Keratinocyte (primary cell): ENCODE results near the gene DNM1. TPM values are rescaled to one million over a fixed set of nuclear protein-coding genes. Genes with fewer than 3 reads are reported as not detected.
A peak's percentile ranks its signal among the peaks of the same experiment; 100 is the strongest.

ENCODE experiments used
- DNase-seq: peaks from one replicate; pipeline ENCODE4 v3.0.0-alpha.2; 2011; ENCODE audit warnings: low read depth, missing footprints, low spot score
- FAIRE-seq: peaks from 2 replicates; lab custom pipeline; 2011; peaks lifted over from hg19 to GRCh38; lab: Jason Lieb, UNC
- H2AFZ ChIP-seq: 2 replicates; pipeline ENCODE4 v1.6.0; 2012; ENCODE audit warnings: low read length, control low read depth, inconsistent platforms; ENCODE audit not compliant: control insufficient read depth
- H3K27ac ChIP-seq: 2 replicates; pipeline ENCODE4 v1.5.1; 2011; ENCODE audit warnings: low read length; ENCODE audit not compliant: control insufficient read depth, insufficient read depth
- H3K27me3 ChIP-seq: 3 replicates; pipeline ENCODE4 v1.6.0; 2011; ENCODE audit warnings: low read length; ENCODE audit not compliant: control insufficient read depth, insufficient read depth; ENCODE audit errors: extremely low read depth
- H3K36me3 ChIP-seq, 2 experiments: 2 replicates in 1 of 2; 3 replicates in 1 of 2; pipeline ENCODE4 v1.5.1; 2011; ENCODE audit warnings: low read length in 2 of 2, mild to moderate bottlenecking in 1 of 2; ENCODE audit not compliant: control insufficient read depth in 2 of 2, insufficient read depth in 2 of 2; ENCODE audit errors: extremely low read depth in 1 of 2
- H3K4me1 ChIP-seq: 3 replicates; pipeline ENCODE4 v1.5.1; 2011; ENCODE audit warnings: low read length; ENCODE audit not compliant: control insufficient read depth, insufficient read depth; ENCODE audit errors: extremely low read depth
- H3K4me2 ChIP-seq: 3 replicates; pipeline ENCODE4 v1.6.0; 2011; ENCODE audit warnings: low read depth, low read length; ENCODE audit not compliant: control insufficient read depth, insufficient read depth; ENCODE audit errors: extremely low read depth
- H3K4me3 ChIP-seq, 3 experiments: fragments of 200-600 bp in 1 of 3; sonication (generic) in 1 of 3; 2 replicates in 2 of 3; 3 replicates in 1 of 3; pipeline ENCODE4 v1.5.1; 2011 to 2016; ENCODE audit warnings: low read length in 3 of 3, mild to moderate bottlenecking in 3 of 3, control low read depth in 2 of 3, inconsistent platforms in 1 of 3, low read depth in 1 of 3, mixed read lengths in 1 of 3, mixed run types in 1 of 3, moderate library complexity in 1 of 3; ENCODE audit not compliant: control insufficient read depth in 2 of 3, insufficient read depth in 2 of 3; ENCODE audit errors: extremely low read depth in 1 of 3
- H3K79me2 ChIP-seq: 2 replicates; pipeline ENCODE4 v1.6.0; 2012; ENCODE audit warnings: low read length; ENCODE audit not compliant: control insufficient read depth, insufficient read depth
- H3K9ac ChIP-seq: 3 replicates; pipeline ENCODE4 v1.6.0; 2011; ENCODE audit warnings: low read length; ENCODE audit not compliant: control insufficient read depth, insufficient read depth; ENCODE audit errors: extremely low read depth
- H3K9me1 ChIP-seq: 3 replicates; pipeline ENCODE4 v1.6.0; 2011; ENCODE audit warnings: low read length; ENCODE audit not compliant: control insufficient read depth, insufficient read depth; ENCODE audit errors: extremely low read depth
- H3K9me3 ChIP-seq: 2 replicates; pipeline ENCODE4 v1.5.1; 2012; ENCODE audit warnings: low read depth, low read length; ENCODE audit not compliant: control insufficient read depth
- H4K20me1 ChIP-seq: 3 replicates; pipeline ENCODE4 v1.6.0; 2011; ENCODE audit warnings: low read length; ENCODE audit not compliant: control insufficient read depth, insufficient read depth; ENCODE audit errors: extremely low read depth
- EZH2 ChIP-seq: IDR thresholded peaks from one replicate; pipeline ENCODE4 v1.6.1; 2012; ENCODE audit warnings: inconsistent platforms, mild to moderate bottlenecking, low read length, moderate library complexity
- dilution Hi-C: fragments of 300-500 bp; cut with MboI; formaldehyde crosslinking; loops from one replicate; pipeline ENCODE4 v1.7.0; 2020; ENCODE audit warnings: low sequenced_read_pairs; ENCODE audit not compliant: extremely low pct_ligation_motif_present
- polyA plus RNA-seq, 5 experiments: library from polyadenylated mRNA; depleted of rRNA in 3 of 5; stranded (reverse) in 3 of 5; stranded (forward) in 1 of 5; unstranded in 1 of 5; fragments of >200 nt; gene quantifications; 1 replicate in 1 of 5; 2 replicates in 3 of 5; 3 replicates in 1 of 5; pipeline versions ENCODE4 v1.2.1 to v1.2.3, GENCODE V29; 2011 to 2012; ENCODE audit warnings: missing spikeins in 2 of 5, low read depth in 1 of 5, low replicate concordance in 1 of 5
- TF ChIP-seq, protein P1 (sequence below), 3 experiments: IDR thresholded peaks in 1 of 3; conservative IDR thresholded peaks in 1 of 3; optimal IDR thresholded peaks in 1 of 3; 2 replicates in 2 of 3; 3 replicates in 1 of 3; pipeline versions ENCODE3 to v1.5.1; 2011; ENCODE audit warnings: low read length in 3 of 3, mild to moderate bottlenecking in 3 of 3, moderate library complexity in 2 of 3, control low read depth in 1 of 3, inconsistent platforms in 1 of 3; ENCODE audit not compliant: insufficient read depth in 2 of 3; ENCODE audit errors: extremely low read depth in 1 of 3

The DNM1 gene
- polyA plus RNA-seq, 1 donor (not counting 4 experiments of a cell fraction or from before 2014, with no cell fraction given), result 0.25 TPM

DNA sequence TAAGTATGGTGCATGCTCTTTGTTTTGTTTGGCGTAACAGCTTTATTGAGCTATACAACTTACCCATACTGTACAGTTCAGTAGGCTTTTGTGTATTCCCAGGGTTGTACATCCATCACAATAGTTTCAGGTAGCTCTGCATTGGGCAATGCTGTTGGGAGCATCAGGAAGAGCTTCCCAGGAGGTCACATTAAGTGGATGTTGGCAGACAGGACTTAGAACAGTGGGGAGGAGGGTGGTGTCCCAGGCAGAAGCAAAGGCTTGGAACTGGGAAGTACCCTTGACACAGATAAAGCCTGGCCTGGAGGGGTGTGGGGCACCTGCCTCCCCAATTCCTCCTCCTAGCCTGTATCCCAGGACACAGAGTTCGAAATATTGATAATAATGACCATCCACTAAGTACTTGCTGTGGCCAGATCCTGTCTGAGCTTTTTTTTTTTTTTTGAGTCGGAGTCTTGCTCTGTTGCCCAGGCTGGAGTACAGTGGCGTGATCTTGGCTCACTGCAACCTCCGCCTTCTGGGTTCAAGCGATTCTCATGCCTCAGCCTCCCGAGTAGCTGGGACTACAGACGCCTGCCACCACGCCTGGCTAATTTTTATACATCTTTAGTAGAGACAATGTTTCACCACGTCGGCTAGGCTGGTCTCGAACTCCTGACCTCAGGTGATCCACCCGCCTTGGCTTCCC is 41.8 kb upstream of the DNM1 start:
- peaks cover 18 to 24% of the 10 kb centered on the region in 2 experiments for H3K36me3 ChIP-seq
- no peaks in the 10 kb centered on the region for H3K9me3 ChIP-seq
- H3K9me1 ChIP-seq, result no peaks in the 10 kb centered on the region
- no peak overlapping the region for H3K9ac ChIP-seq
- DNase-seq (no peak), FAIRE-seq (no peak)
- H3K4me1 ChIP-seq, result peaks cover 19% of the 10 kb centered on the region
- peak overlapping the region; percentile 89 to 92 (median 90) for H3K4me3 ChIP-seq
- TF ChIP-seq EZH2, result no peak
- TF ChIP-seq, protein P1, sequence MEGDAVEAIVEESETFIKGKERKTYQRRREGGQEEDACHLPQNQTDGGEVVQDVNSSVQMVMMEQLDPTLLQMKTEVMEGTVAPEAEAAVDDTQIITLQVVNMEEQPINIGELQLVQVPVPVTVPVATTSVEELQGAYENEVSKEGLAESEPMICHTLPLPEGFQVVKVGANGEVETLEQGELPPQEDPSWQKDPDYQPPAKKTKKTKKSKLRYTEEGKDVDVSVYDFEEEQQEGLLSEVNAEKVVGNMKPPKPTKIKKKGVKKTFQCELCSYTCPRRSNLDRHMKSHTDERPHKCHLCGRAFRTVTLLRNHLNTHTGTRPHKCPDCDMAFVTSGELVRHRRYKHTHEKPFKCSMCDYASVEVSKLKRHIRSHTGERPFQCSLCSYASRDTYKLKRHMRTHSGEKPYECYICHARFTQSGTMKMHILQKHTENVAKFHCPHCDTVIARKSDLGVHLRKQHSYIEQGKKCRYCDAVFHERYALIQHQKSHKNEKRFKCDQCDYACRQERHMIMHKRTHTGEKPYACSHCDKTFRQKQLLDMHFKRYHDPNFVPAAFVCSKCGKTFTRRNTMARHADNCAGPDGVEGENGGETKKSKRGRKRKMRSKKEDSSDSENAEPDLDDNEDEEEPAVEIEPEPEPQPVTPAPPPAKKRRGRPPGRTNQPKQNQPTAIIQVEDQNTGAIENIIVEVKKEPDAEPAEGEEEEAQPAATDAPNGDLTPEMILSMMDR (optimal IDR thresholded peaks at IDR 0.05 in 1 of 3, IDR thresholded peaks at IDR 0.05 in 1 of 3, conservative IDR thresholded peaks at IDR 0.05 in 1 of 3; ENCODE audit: extremely low read depth in 1 of 3, insufficient read depth in 2 of 3, low read length in 3 of 3), result no peak
- peak overlapping the region; percentile 94 for H3K4me2 ChIP-seq
- H3K27me3 ChIP-seq, result no peaks in the 10 kb centered on the region
- H3K27ac ChIP-seq, result peak overlapping the region; percentile 26
- peaks cover 3% of the 10 kb centered on the region for H4K20me1 ChIP-seq
- no peak overlapping the region for H2AFZ ChIP-seq
- dilution Hi-C loops, result no loop called here
- H3K79me2 ChIP-seq, result peaks cover 5% of the 10 kb centered on the region

DNA sequence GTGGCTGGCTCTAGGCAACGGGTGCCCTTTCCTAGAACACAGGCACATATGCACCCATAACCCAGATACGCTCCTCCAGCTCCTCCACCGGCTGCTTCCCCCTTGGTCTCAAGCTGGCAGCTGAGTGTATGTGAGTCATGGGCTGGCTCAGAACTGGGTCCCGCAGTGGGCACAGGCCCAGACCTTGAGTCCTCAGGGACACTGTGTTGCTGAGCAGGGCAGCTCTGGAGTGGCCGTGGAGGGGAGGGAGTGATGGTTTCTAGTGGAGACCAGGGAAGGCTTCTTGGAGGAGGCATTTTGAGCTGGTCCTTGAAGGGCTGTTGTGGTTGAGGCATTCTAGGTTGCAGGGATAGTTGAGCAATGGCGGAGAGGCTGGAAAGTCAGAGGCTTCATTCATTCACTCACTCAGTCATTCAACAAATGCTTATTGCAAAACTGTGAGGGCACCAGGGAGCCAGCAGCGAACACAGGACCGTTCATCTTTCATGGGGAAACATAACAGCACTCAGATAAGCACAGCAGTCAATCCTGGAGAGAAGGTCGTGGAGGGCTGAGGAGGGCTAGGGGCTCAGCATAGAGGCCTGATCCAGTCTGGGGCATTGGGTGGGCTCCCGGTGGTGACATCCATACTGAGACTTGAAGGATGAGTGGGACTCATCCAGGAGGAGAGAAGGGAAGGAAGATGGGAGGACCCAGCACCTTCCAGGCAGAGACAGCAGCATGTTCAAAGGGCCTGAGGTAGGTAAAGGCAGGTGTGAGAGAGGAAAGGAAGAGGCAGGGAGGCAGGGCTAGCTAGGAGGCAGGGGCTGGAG is 40.8 kb upstream of the DNM1 start:
- dilution Hi-C loops, result no loop called here
- Histone ChIP-seq H3K9me1 (no peaks in the 10 kb centered on the region), H3K27me3 (no peaks in the 10 kb centered on the region), H3K36me3 (peaks cover 25 to 28% of the 10 kb centered on the region in 2 experiments), H3K4me3 (no peak overlapping the region), H3K4me1 (peaks cover 19% of the 10 kb centered on the region), H3K9me3 (no peaks in the 10 kb centered on the region), H4K20me1 (peaks cover 3% of the 10 kb centered on the region), H3K9ac (no peak overlapping the region), H3K79me2 (peaks cover 5% of the 10 kb centered on the region), H3K4me2 (no peak overlapping the region), H2AFZ (no peak overlapping the region), H3K27ac (no peak overlapping the region)
- no peak for FAIRE-seq
- TF ChIP-seq, protein P1 (optimal IDR thresholded peaks at IDR 0.05 in 1 of 3, IDR thresholded peaks at IDR 0.05 in 1 of 3, conservative IDR thresholded peaks at IDR 0.05 in 1 of 3; ENCODE audit: extremely low read depth in 1 of 3, insufficient read depth in 2 of 3, low read length in 3 of 3), result no peak
- no peak for TF ChIP-seq EZH2
- no peak for DNase-seq
